Measurements from ENCODE around the gene WTAP. TPM values are rescaled to one million over a fixed set of nuclear protein-coding genes. Genes with fewer than 3 reads are reported as not detected.
A peak's percentile ranks its signal among the peaks of the same experiment; 100 is the strongest.
"Not testable (repeated sequence)": the region's sequence is repeated elsewhere in the genome, so short reads cannot be mapped to it uniquely, and the experiment has no call there.

WTAP gene
- total and polyA plus RNA-seq, 2 of the 4 experiments (the other 2 are of a cell fraction) = 30.2 to 92.3 TPM

DNA sequence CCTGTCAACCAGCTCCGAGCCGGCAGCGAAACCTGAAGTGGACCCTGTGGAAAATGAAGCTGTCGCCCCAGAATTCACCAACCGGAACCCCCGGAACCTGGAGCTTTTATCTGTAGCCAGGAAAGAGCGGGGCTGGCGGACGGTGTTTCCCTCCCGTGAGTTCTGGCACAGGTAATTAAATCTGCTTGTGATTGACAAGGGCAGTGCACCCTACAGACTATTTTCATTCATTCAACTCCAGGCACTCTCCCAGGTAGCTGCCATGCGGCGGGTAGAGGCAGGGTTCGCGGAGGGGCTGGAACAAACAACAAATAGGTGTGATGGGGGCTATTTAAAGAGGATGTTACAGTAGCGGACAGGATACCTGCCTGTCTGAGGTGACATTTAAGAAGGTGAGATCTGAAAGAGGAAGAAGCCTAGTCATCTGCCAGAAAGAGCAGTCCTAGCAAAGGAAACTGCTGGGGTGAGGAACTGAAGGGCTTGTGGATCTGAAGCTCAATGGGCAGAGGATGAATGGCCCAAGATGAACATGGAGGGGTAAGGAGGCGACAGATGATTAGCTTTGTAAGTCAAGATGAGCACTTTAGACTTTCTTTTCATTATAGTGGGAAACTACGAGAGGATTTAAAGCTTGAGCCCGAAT is 63.8 kb downstream of the WTAP start:
- peak overlapping the region; percentile 95 for H3K23ac ChIP-seq (ENCODE audit: low read depth, low read length)
- H4K20me1 ChIP-seq (ENCODE audit: insufficient read depth, low read length) = peaks cover 21% of the 10 kb centered on the region
- 35% methylated on average over 2 of the region's 18 CpGs; no CpG with 5 or more reads in 1 of the 2 experiments for WGBS, 2 experiments (ENCODE audit: extremely low coverage in 2 of 2, insufficient read length in 1 of 2)
- peak overlapping the region; percentile 95 for H2AK9ac ChIP-seq (replicated peaks; ENCODE audit: low read depth, low read length, poor library complexity)
- ATAC-seq (ENCODE audit: low read depth) = no peak
- peak overlapping the region; percentile 88 for H3K4ac ChIP-seq (ENCODE audit: low read depth, low read length)
- no peak overlapping the region for H2BK120ac ChIP-seq (ENCODE audit: low read depth, low read length)
- no peak overlapping the region for H2BK15ac ChIP-seq (ENCODE audit: low read depth, low read length)
- H3K27ac ChIP-seq (ENCODE audit: insufficient read depth, low read length) = peak overlapping the region; percentile 81
- H3K14ac ChIP-seq (replicated peaks; ENCODE audit: low read depth, low read length) = peak overlapping the region; percentile 91
- H4K91ac ChIP-seq (ENCODE audit: insufficient read depth, low read depth, low read length) = peak overlapping the region; percentile 69
- no peak overlapping the region for H2BK20ac ChIP-seq (ENCODE audit: low read depth, low read length)
- BruUV-seq (replicated peaks) = TSS peak; percentile 32
- no peaks in the 10 kb centered on the region for H3K27me3 ChIP-seq (ENCODE audit: control insufficient read depth, insufficient read depth, low read length)
- H3K4me2 ChIP-seq (ENCODE audit: low read depth, low read length) = peak overlapping the region; percentile 76
- peak overlapping the region; percentile 10; the same call in 1 of the 2 replicates for H2AK5ac ChIP-seq (ENCODE audit: low read depth, low read length)
- H3K4me1 ChIP-seq (ENCODE audit: control insufficient read depth, insufficient read depth, low read length) = peaks cover 4% of the 10 kb centered on the region
- ChIA-PET POLR2A (ENCODE audit: unreplicated experiment) (interaction anchor here (0.6 kb wide), 1 partner anchor 108 kb away, joined by 3 read pairs; no protein-coding TSS in a partner anchor), CTCF (interaction anchor here (1.0 kb wide), 1 partner anchor 10 kb away, joined by 3 read pairs; no protein-coding TSS in a partner anchor)
- no peaks in the 10 kb centered on the region for H3K9me1 ChIP-seq (ENCODE audit: insufficient read depth, low read length)
- H2AFZ ChIP-seq (replicated peaks; ENCODE audit: low read length, poor library complexity) = peak overlapping the region; percentile 96
- no peak overlapping the region for H3K18ac ChIP-seq (ENCODE audit: low read depth, low read length)
- TF ChIP-seq SMC3 (IDR thresholded peaks at IDR 0.05; ENCODE audit: low read depth, low read length) = no peak
- TF ChIP-seq, protein P1, sequence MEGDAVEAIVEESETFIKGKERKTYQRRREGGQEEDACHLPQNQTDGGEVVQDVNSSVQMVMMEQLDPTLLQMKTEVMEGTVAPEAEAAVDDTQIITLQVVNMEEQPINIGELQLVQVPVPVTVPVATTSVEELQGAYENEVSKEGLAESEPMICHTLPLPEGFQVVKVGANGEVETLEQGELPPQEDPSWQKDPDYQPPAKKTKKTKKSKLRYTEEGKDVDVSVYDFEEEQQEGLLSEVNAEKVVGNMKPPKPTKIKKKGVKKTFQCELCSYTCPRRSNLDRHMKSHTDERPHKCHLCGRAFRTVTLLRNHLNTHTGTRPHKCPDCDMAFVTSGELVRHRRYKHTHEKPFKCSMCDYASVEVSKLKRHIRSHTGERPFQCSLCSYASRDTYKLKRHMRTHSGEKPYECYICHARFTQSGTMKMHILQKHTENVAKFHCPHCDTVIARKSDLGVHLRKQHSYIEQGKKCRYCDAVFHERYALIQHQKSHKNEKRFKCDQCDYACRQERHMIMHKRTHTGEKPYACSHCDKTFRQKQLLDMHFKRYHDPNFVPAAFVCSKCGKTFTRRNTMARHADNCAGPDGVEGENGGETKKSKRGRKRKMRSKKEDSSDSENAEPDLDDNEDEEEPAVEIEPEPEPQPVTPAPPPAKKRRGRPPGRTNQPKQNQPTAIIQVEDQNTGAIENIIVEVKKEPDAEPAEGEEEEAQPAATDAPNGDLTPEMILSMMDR (conservative IDR thresholded peaks at IDR 0.05; ENCODE audit: low read depth, low read length) = no peak
- 0 out of 2 replicates have a peak, but pooled peaks have one; percentile 12 for TF ChIP-seq MXI1 (IDR thresholded peaks at IDR 0.05; ENCODE audit: borderline replicate concordance, low read depth, low read length)
- H2BK5ac ChIP-seq (ENCODE audit: low read depth, low read length, poor library complexity, severe bottlenecking) = peak overlapping the region; percentile 58
- dilution Hi-C loops (cut with HindIII; ENCODE audit: low sequenced_read_pairs, unreplicated experiment) (no loop called here), in situ Hi-C loops (cut with MboI; ENCODE audit: low sequenced_read_pairs) (no loop called here), intact Hi-C loops (cut with micrococcal nuclease) (no loop called here)
- peaks cover 11% of the 10 kb centered on the region for H3K36me3 ChIP-seq (ENCODE audit: control insufficient read depth, insufficient read depth, low read length)
- peak overlapping the region; percentile 79 for H3K4me3 ChIP-seq (ENCODE audit: insufficient read depth, low read depth, low read length)
- H3K56ac ChIP-seq (ENCODE audit: extremely low read depth, insufficient read depth, low read length) = peak overlapping the region; percentile 74
- no peak for DNase-seq
- H3K9me3 ChIP-seq (ENCODE audit: control insufficient read depth, insufficient read depth, low read length) = no peaks in the 10 kb centered on the region
- peak overlapping the region; percentile 88 for H3K9ac ChIP-seq (ENCODE audit: low read depth, low read length)
- no peak overlapping the region; the same call in 1 of the 2 replicates for H4K5ac ChIP-seq (ENCODE audit: low read depth, low read length)
- H4K8ac ChIP-seq (ENCODE audit: low read depth in 2 of 2, low read length in 2 of 2) = peak overlapping the region; percentile 74 to 82
- peaks cover 8 to 21% of the 10 kb centered on the region in 2 experiments; a peak in 3 of 4 replicates for H3K79me1 ChIP-seq (ENCODE audit: low read depth in 1 of 2, low read length in 2 of 2)

DNA sequence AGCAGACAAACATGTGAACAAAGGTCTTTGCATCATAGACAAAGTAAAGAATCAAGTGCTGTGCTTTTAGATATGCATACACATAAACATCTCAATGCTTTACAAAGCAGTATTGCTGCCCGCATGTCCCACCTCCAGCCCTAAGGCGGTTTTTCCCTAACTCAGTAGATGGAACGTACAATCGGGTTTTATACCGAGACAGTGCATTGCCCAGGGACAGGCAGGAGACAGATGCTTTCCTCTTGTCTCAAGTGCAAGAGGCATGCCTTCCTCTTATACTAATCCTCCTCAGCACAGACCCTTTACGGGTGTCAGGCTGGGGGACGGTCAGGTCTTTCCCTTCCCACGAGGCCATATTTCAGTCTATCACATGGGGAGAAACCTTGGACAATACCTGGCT is 67.7 kb downstream of the WTAP start:
- Histone ChIP-seq H3K79me1 (ENCODE audit: low read depth in 1 of 2, low read length in 2 of 2) (peaks cover 13 to 23% of the 10 kb centered on the region in 2 experiments), H3K36me3 (ENCODE audit: control insufficient read depth, insufficient read depth, low read length) (peaks cover 27% of the 10 kb centered on the region)
- H3K4me1 ChIP-seq (ENCODE audit: control insufficient read depth, insufficient read depth, low read length); H3K18ac ChIP-seq (ENCODE audit: low read depth, low read length); H2AK9ac ChIP-seq (replicated peaks; ENCODE audit: low read depth, low read length, poor library complexity); H4K20me1 ChIP-seq (ENCODE audit: insufficient read depth, low read length); H3K4ac ChIP-seq (ENCODE audit: low read depth, low read length); H4K8ac ChIP-seq (ENCODE audit: low read depth in 2 of 2, low read length in 2 of 2); dilution Hi-C loops (cut with HindIII; ENCODE audit: low sequenced_read_pairs, unreplicated experiment); intact Hi-C loops (cut with micrococcal nuclease); DNase-seq; H3K4me3 ChIP-seq (ENCODE audit: insufficient read depth, low read depth, low read length); H3K56ac ChIP-seq (ENCODE audit: extremely low read depth, insufficient read depth, low read length); in situ Hi-C loops (cut with MboI; ENCODE audit: low sequenced_read_pairs); H2BK15ac ChIP-seq (ENCODE audit: low read depth, low read length); H2BK5ac ChIP-seq (ENCODE audit: low read depth, low read length, poor library complexity, severe bottlenecking); H3K14ac ChIP-seq (replicated peaks; ENCODE audit: low read depth, low read length); H3K27ac ChIP-seq (ENCODE audit: insufficient read depth, low read length); CTCF ChIA-PET; H2BK120ac ChIP-seq (ENCODE audit: low read depth, low read length); BruUV-seq (replicated peaks); H3K27me3 ChIP-seq (ENCODE audit: control insufficient read depth, insufficient read depth, low read length); ATAC-seq (ENCODE audit: low read depth); H2BK20ac ChIP-seq (ENCODE audit: low read depth, low read length); H3K9me1 ChIP-seq (ENCODE audit: insufficient read depth, low read length); H3K4me2 ChIP-seq (ENCODE audit: low read depth, low read length); H4K91ac ChIP-seq (ENCODE audit: insufficient read depth, low read depth, low read length); H2AK5ac ChIP-seq (ENCODE audit: low read depth, low read length); H2AFZ ChIP-seq (replicated peaks; ENCODE audit: low read length, poor library complexity); POLR2A ChIA-PET (ENCODE audit: unreplicated experiment); H3K9ac ChIP-seq (ENCODE audit: low read depth, low read length); H3K9me3 ChIP-seq (ENCODE audit: control insufficient read depth, insufficient read depth, low read length); H4K5ac ChIP-seq (ENCODE audit: low read depth, low read length); H3K23ac ChIP-seq (ENCODE audit: low read depth, low read length): not testable (repeated sequence)
- WGBS, 2 experiments (ENCODE audit: extremely low coverage in 2 of 2, insufficient read length in 1 of 2) = no CpG with 5 or more reads among the region's 8 CpGs
